Motor neuron (in vitro differentiated cells): ENCODE measurements around the gene EFL1. TPM values are rescaled to one million over a fixed set of nuclear protein-coding genes. Genes with fewer than 3 reads are reported as not detected.
A peak's percentile ranks its signal among the peaks of the same experiment; 100 is the strongest.
"Not testable (repeated sequence)": the region's sequence is repeated elsewhere in the genome, so short reads cannot be mapped to it uniquely, and the experiment has no call there.

Source experiments
- ATAC-seq, 8 experiments: fragments of 200-7000 bp; cut with Tn5 transposase; replicated peaks in 6 of 8; 2 replicates each; pipeline ENCODE4 v1.8.0; 2021; ENCODE audit warnings: mild to moderate bottlenecking in 8 of 8, moderate library complexity in 8 of 8
- H3K27ac ChIP-seq, 2 donors: fragments of 250-450 bp; sonication (Bioruptor Pico); 2 replicates each; pipeline ENCODE4 v1.9.0; 2021; ENCODE audit warnings: antibody characterized with exemption in 2 of 2, mild to moderate bottlenecking in 2 of 2, moderate library complexity in 1 of 2
- H3K4me1 ChIP-seq, 2 donors: fragments of 250-450 bp; sonication (Bioruptor Pico); replicated peaks in 1 of 2; 2 replicates each; pipeline ENCODE4 v1.6.1; 2021; ENCODE audit warnings: antibody characterized with exemption in 2 of 2, mild to moderate bottlenecking in 2 of 2, moderate library complexity in 1 of 2
- H3K4me3 ChIP-seq, 5 donors: fragments of 250-450 bp; sonication (Bioruptor Pico); 2 replicates each; pipeline ENCODE4 v1.9.0; 2021; ENCODE audit warnings: antibody characterized with exemption in 5 of 5, mild to moderate bottlenecking in 5 of 5, moderate library complexity in 4 of 5
- WGBS, 10 experiments: fragments of 450-650 bp; shearing (Covaris generic); methylation state at CpG; one replicate each; pipeline ENCODE4 v1.0.0; 2022; 5-methylcytosine and 5-hydroxymethylcytosine counted together
- in situ Hi-C, 9 experiments: fragments of 400-800 bp; cut with MboI; loops; one replicate each; pipeline ENCODE4 v1.15.0; 2021; ENCODE audit warnings: low sequenced_read_pairs in 9 of 9, low pct_unique_long_range_greater_than_20kb in 2 of 9; ENCODE audit not compliant: unreplicated experiment in 9 of 9
- total RNA-seq, 8 experiments: library from RNA; unstranded; fragments of 300-600 nt; gene quantifications; 2 replicates each; pipeline versions ENCODE4 v1.2.3 to v1.2.4, GENCODE V29; 2022

EFL1 gene
- total RNA-seq, 8 experiments from 2014 or later, result 12.1 to 19.8 (median 14.8) TPM

- in situ Hi-C loops, result no loop called here
- Histone ChIP-seq H3K4me1 (peaks cover 9 to 12% of the 10 kb centered on the region in 2 donors), H3K4me3 (peak overlapping the region; percentile 68 to 91 (median 71)), H3K27ac (no peak overlapping the region)
- 0 to 60% (median 18%) methylated on average over 1 to 3 of the region's 3 CpGs; no CpG with 5 or more reads in 2 of the 10 experiments for WGBS, 10 experiments
- peak in 1 of 8 experiments; percentile 1 for ATAC-seq
Measured at GRCh38 chr15:82263350-82263749, 816 bp upstream of the EFL1 start.

- peak overlapping the region; percentile 68 to 91 (median 71) for H3K4me3 ChIP-seq
- peaks cover 5 to 12% of the 10 kb centered on the region in 2 donors for H3K4me1 ChIP-seq
- H3K27ac ChIP-seq, result peak overlapping the region in 1 of 2 donors; percentile 48
- peak; percentile 13 to 59 (median 28) for ATAC-seq
- WGBS, 10 experiments, result 0 to 10% (median 0%) methylated on average over 1 to 12 of the region's 19 CpGs; no CpG with 5 or more reads in 1 of the 10 experiments
- in situ Hi-C loops, result not testable (repeated sequence)
Measured at GRCh38 chr15:82261566-82262421, 740 bp downstream of the EFL1 start.

- in situ Hi-C loops, H3K4me1 ChIP-seq, H3K27ac ChIP-seq, H3K4me3 ChIP-seq: not testable (repeated sequence)
- WGBS, 10 experiments, result no CpG with 5 or more reads among the region's 3 CpGs
- peak in 1 of 8 experiments; percentile 33 for ATAC-seq
Measured at GRCh38 chr15:82248261-82248660, 14.3 kb downstream of the EFL1 start.

GRCh38 chr15:82245956-82246355 is 16.6 kb downstream of the EFL1 start:
- WGBS, 10 experiments, result 90 to 100% (median 94%) methylated on average over 1 to 5 of the region's 5 CpGs; no CpG with 5 or more reads in 3 of the 10 experiments
- H3K27ac ChIP-seq, H3K4me1 ChIP-seq, in situ Hi-C loops, ATAC-seq, H3K4me3 ChIP-seq: not testable (repeated sequence)

GRCh38 chr15:82243644-82244043 is 18.9 kb downstream of the EFL1 start:
- ATAC-seq, result not testable (repeated sequence)
- WGBS, 10 experiments, result 100% methylated on average over 1 of the region's 5 CpGs; no CpG with 5 or more reads in 8 of the 10 experiments

GRCh38 chr15:82241836-82242499 is 20.6 kb downstream of the EFL1 start:
- WGBS, 10 experiments, result 57 to 100% (median 80%) methylated on average over 1 of the region's 1 CpG; no CpG with 5 or more reads in 5 of the 10 experiments
- in situ Hi-C loops, H3K4me1 ChIP-seq: not testable (repeated sequence)

More at GRCh38 chr15:82243644-82244043, 18.9 kb downstream of the EFL1 start:
- H3K27ac ChIP-seq, H3K4me1 ChIP-seq, in situ Hi-C loops, H3K4me3 ChIP-seq: not testable (repeated sequence)

GRCh38 chr15:82239685-82240391 is 22.7 kb downstream of the EFL1 start:
- 79 to 100% (median 94%) methylated on average over 2 to 5 of the region's 5 CpGs for WGBS, 10 experiments
- ATAC-seq, result no peak
- Histone ChIP-seq H3K27ac (no peak overlapping the region), H3K4me3 (no peak overlapping the region), H3K4me1 (no peaks in the 10 kb centered on the region)
- in situ Hi-C loops, result no loop called here

More at GRCh38 chr15:82241836-82242499, 20.6 kb downstream of the EFL1 start:
- H3K4me3 ChIP-seq, H3K27ac ChIP-seq, ATAC-seq: not testable (repeated sequence)

- H3K27ac ChIP-seq, H3K4me1 ChIP-seq, in situ Hi-C loops, H3K4me3 ChIP-seq, ATAC-seq: not testable (repeated sequence)
- 50 to 100% (median 92%) methylated on average over 2 of the region's 3 CpGs; no CpG with 5 or more reads in 5 of the 10 experiments for WGBS, 10 experiments
Measured at GRCh38 chr15:82237944-82238534, 24.5 kb downstream of the EFL1 start.

- peaks cover 0 to 5% of the 10 kb centered on the region in 2 donors for H3K4me1 ChIP-seq
- in situ Hi-C loops, result no loop called here
- ATAC-seq, result peak in 1 of 8 experiments; percentile 27
- WGBS, 10 experiments, result 0 to 100% (median 81%) methylated on average over 1 to 2 of the region's 2 CpGs; no CpG with 5 or more reads in 4 of the 10 experiments
- no peak overlapping the region for H3K4me3 ChIP-seq
- no peak overlapping the region for H3K27ac ChIP-seq
Measured at GRCh38 chr15:82231842-82232241, 30.7 kb downstream of the EFL1 start.

- 37 to 100% (median 80%) methylated on average over 1 to 2 of the region's 2 CpGs; no CpG with 5 or more reads in 2 of the 10 experiments for WGBS, 10 experiments
Measured at GRCh38 chr15:82231233-82231632, 31.3 kb downstream of the EFL1 start.

GRCh38 chr15:82228750-82229149 is 33.8 kb downstream of the EFL1 start:
- in situ Hi-C loops, result no loop called here
- ATAC-seq, result no peak
- whole genome bisulfite sequencing, 10 experiments, result 69 to 100% (median 90%) methylated on average over 1 of the region's 1 CpG; no CpG with 5 or more reads in 2 of the 10 experiments

More at GRCh38 chr15:82231233-82231632, 31.3 kb downstream of the EFL1 start:
- no peak overlapping the region for H3K27ac ChIP-seq
- H3K4me3 ChIP-seq, result no peak overlapping the region
- in situ Hi-C loops, result no loop called here
- H3K4me1 ChIP-seq, result peaks cover 0 to 5% of the 10 kb centered on the region in 2 donors
- no peak for ATAC-seq

GRCh38 chr15:82221535-82221934 is 41.0 kb downstream of the EFL1 start:
- H3K4me3 ChIP-seq, H3K27ac ChIP-seq, H3K4me1 ChIP-seq, in situ Hi-C loops: not testable (repeated sequence)
- 93 to 100% (median 100%) methylated on average over 1 to 2 of the region's 2 CpGs; no CpG with 5 or more reads in 5 of the 10 experiments for whole genome bisulfite sequencing, 10 experiments
- peak in 1 of 8 experiments; percentile 41 for ATAC-seq

More at GRCh38 chr15:82228750-82229149, 33.8 kb downstream of the EFL1 start:
- no peak overlapping the region for H3K27ac ChIP-seq
- H3K4me3 ChIP-seq, result no peak overlapping the region
- H3K4me1 ChIP-seq, result peaks cover 0 to 4% of the 10 kb centered on the region in 2 donors
